ENCODE data around the gene FES.

GRCh38 chr15:90882781-90883525, 1.4 kb upstream of the FES start:
- TF ChIP-seq CTCF (IDR thresholded peaks at IDR 0.05) (no peak), POLR2A (IDR thresholded peaks at IDR 0.05) (no peak)
